HPDE6-E6E7 (cell line): ENCODE results near the gene APBB1IP.
"Not testable (repeated sequence)": the region's sequence is repeated elsewhere in the genome, so short reads cannot be mapped to it uniquely, and the experiment has no call there.

Experiments used
- DNase-seq: peaks from one replicate; pipeline ENCODE4 v3.0.0; 2011; ENCODE audit warnings: missing footprints; ENCODE audit errors: extremely low spot score

APBB1IP gene, protein sequence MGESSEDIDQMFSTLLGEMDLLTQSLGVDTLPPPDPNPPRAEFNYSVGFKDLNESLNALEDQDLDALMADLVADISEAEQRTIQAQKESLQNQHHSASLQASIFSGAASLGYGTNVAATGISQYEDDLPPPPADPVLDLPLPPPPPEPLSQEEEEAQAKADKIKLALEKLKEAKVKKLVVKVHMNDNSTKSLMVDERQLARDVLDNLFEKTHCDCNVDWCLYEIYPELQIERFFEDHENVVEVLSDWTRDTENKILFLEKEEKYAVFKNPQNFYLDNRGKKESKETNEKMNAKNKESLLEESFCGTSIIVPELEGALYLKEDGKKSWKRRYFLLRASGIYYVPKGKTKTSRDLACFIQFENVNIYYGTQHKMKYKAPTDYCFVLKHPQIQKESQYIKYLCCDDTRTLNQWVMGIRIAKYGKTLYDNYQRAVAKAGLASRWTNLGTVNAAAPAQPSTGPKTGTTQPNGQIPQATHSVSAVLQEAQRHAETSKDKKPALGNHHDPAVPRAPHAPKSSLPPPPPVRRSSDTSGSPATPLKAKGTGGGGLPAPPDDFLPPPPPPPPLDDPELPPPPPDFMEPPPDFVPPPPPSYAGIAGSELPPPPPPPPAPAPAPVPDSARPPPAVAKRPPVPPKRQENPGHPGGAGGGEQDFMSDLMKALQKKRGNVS

DNA sequence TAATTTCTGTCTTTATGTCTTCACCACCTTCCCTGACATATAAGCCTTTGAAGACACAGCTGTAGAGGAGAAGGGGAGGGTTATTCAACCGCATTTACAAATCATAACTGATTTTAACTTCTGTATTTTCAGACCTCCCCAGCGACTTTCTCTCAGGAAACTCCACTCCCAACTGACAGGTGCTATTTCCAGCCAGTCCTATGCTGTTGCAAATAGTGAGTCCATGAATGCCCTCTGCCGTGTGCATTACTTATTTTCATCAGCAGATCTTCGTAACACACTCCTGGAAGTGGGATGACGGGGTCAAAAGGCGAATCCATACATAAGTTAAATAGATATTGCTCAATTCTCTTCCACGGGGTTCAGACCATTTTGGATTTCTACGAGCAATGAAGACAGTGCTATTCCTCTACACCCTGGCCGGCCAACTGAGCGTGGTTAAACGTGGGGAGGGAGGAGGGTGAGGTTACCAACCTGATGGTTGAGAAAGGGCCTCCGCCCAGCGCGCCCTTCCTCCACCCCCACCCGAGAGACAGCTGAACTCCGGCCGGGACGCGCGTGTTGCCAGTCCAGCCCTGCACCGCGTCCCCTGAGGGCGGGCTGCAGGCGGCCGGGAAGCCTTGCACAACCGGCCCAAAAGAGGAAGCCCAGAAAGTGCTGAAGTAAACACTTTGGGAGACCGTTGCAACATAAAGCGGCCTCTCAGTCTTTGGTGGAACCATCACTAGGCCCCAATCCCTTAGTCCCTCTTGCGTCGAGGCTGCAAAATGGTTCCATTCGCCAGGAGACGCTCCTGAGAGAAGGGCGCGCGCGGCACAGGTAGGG, at the start of gene APBB1IP:
Gene APBB1IP (plus strand): TSS at position 705 of the 825 bp plus-strand sequence. CDS start 53,986 bp downstream, outside the sequence.
- no peak for DNase-seq

DNA sequence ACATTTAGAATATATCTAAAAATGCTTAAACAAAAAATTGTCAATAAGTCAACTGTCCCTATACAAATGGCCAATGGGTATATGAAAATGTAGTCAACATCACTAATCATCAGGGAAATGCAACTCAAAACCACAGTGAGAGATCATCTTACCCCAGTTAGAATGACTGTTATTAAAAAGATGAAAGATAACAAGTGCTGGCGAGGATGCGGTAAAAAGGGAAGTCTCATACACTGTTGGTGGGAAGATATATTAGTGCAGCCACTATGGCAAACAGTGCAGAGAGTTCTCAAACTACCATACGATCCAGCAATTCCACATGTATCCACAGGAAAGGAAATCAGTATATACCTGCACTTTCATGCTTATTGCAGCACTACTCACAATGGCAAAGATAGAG, 48.6 kb upstream of the APBB1IP start:
- no peak for DNase-seq

DNA sequence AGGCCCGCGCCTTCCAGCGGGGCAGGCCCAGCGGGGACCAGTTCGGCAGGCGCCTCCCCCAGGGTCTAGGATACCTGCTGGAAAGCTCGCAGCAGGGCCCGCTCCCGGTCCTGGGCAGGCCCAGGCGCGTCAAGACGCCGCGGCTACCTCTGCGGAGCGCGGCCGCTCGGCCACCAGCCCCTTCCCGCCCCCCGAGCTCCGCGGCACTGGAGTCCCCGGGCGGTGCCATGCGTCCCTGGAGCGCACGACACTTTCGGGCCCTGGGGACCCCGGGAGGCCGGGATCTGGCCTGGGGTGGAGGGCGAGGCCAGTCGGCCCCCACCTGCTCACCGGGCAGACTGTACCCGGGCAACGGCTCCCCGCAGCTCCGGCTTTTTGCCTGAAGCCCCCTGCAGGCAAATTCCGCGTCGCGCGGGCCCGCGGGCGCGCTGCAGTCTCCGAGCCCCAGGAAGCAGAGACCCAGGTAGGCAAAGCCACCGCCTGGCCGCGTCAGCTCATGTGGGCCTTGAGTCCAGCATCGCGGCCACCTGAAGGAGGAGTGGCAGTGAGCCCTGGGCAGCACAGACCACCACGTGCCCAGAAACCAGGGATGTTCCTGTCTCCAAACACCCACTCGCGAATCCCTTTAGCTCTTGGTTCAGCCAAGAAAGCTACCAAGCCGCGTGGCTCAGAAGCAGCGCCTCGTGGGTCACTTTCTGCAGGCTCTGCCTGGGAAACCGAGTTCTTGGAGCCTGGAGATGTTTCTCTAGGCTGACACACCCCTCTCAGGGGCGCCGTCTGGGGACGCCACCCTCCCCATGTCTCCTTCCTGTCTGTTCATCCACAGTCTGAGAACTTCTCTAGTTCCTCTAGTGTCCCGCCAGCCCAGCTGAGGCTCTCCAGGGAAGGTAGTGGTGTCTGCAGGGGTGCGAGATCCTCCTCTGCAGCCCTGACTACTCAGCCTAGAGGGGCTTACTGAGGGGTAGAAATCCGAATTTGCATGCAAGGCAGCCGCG, 46.1 kb upstream of the APBB1IP start:
- DNase-seq: no peak

DNA sequence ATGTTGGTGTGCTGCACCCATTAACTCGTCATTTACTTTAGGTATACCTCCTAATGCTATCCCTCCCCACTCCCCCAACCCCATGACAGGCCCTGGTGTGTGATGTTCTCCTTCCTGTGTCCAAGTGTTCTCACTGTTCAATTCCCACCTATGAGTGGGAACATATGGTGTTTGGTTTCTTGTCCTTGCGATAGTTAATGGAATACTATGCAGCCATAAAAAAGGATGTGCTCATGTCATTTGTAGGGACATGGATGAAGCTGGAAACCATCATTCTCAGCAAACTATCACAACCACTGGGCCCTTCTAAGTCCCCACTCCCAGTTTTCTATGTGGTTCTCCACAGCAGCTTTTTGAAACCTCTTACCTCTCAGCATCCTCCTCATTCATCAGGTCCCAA, 39.8 kb upstream of the APBB1IP start:
- not testable (repeated sequence) for DNase-seq

DNA sequence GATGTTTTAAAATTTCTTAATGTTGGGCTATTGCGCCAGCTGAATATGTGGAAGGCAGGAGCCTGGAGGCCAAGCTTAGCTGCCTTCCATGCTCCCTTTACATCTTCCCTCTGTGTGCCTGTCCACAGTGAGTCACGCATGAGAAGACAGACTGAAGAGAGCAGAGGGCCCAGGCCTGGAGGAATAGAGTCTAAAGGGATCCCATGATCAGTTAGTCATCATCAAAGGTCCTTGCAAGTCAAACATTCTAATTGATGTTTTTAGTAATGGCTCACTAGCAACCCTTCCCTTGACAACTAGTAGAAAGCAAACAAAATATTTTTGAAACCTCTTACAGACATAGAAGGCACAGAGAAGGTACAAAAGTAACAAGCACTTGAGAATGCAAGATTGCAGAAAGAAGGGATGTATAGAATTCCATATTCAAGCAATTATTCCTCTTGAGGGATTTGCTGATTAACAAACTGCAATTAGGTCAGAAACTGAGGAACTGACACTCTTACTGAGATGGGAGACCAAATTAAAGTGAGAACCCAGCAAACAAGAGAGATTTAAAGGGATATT, 30.7 kb upstream of the APBB1IP start:
- DNase-seq: no peak

DNA sequence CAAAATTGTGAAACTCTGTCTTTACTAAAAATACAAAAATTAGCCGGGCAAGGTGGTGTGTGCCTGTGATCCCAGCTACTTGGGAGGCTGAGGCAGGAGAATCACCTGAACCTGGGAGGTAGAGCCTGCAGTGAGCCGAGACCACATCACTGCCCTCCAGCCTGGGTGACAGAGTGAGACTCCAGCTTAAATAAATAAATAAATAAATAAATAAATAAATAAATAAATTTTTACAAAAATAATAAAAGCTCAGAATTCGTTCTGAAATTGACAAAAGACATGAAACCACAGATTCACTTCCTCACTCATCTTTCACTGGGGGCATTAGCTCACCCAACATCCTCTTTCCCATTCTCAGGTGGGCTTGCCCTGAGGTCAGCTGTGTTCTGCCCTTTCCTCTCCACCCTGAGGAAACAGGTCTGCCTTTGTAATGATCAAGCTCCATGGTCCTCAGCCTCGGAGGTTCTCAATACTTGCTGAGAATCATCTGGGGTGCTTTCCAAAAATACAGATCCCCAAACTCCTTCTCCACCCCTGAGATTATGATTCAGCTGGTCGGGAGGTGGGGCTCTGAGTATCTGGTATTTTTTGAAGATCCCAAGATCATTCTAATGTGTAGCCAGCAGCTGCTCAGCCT, 29.2 kb upstream of the APBB1IP start:
- no peak for DNase-seq

DNA sequence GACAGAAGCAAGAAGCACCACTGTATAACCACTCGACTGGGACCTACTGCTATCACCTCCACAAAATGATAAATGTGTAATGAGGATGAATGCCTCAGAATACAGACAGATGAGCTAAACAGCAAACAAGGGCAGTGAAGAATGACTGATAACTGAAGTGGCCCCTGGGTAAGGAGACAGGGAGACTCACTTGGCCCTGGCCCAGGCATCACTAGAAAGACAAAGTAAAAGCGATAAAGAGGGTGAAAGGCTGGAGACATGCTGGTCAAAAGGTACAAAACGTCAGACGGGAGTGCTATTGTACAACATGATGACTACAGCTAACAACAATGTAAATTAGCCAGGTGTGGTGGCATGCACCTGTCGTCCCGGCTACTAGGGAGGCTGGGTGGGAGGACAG, 27.8 kb upstream of the APBB1IP start:
- DNase-seq: no peak

DNA sequence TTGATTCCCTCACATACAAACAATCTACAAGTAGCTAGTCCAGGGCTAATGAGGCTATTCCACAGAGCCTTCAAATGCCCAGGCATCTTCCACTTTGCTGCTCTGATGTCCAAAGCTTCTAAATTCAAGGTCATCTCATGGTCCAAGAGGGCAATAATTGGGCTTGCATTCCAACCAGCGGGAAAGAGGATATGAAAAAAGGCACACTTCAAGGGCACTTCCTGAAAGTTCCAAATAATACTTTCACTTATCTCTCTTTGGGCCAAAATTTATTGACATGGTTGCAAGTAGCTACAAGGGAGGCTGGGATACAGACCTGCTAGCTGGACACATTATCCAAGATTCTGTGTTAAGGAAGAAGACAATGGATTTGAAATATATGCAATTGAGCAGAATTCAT, 25.2 kb upstream of the APBB1IP start:
- no peak for DNase-seq

DNA sequence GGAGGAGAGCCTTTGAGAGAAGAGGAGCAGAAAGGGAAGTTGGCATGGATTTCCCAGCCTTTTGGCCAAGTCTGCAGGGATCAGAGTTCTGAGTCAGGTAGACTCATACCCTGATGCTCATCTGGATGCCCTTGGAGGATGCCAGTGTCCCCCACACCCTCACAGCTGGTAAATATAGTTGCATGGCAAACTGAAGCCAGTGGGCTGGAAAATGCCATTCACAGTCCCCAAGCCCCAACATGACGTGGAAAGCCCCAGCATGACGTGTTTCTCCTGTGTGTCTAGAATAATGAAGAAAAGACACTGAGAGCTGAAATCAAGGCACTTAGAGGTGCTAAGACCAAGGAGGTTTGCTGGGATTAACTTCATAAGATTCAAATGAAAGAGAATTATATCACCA, 24.8 kb upstream of the APBB1IP start:
- no peak for DNase-seq

DNA sequence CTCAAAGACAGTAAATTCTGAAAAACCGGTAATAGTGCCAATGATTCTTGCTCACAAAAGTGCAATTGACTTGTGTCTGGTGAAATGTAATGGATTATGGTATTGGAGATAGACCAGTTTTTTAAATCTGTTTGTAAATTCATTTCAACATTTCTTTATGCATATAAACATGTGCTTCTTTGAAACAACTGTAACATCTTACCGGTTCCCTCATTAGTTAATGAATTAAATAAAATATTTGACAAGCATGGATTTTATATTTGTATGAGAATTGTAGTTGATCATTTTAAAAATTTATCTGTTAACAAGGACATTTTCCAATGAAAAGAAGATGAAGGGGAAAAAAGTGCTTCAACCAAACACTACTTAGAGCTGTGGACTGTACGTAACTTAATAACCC, 21.0 kb upstream of the APBB1IP start:
- no peak for DNase-seq

DNA sequence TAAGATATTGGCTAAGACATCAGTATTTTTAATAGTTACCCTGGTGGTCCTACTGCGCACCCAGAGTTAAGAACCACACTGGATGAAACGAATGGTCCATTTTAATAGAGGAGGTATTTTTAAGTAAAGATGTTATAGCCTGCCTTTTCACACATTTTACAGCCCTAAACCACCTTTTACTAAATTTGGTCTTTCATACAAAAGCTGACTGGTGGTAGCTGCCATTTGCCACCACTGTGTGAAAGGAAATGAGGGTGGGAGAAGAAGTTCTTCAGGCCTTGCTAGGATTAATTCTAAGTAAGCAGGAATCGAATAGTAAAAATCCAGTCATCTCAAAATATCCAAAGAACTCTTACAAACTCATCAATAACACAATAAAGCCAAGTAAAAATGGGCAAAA, 15.2 kb upstream of the APBB1IP start:
- no peak for DNase-seq

DNA sequence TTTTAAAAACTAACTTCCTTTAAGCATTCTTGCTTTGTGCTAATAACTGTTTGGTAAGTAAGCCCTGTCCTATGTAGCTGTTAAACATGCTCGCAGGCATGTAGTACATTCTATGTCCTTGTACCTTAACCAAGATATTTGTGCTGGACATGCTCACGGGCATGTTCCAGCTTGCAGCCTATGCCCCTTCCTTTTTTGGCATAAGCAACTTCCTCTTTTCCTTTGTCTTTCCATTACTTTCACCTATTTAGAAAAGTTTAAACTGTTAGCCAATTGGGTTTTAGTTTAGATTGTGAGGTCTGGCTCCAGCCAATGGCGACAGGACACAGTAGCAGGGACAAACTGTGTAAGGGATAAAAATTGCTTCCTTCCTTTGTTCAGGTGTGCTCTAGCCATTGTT, 14.4 kb upstream of the APBB1IP start:
- DNase-seq: no peak

DNA sequence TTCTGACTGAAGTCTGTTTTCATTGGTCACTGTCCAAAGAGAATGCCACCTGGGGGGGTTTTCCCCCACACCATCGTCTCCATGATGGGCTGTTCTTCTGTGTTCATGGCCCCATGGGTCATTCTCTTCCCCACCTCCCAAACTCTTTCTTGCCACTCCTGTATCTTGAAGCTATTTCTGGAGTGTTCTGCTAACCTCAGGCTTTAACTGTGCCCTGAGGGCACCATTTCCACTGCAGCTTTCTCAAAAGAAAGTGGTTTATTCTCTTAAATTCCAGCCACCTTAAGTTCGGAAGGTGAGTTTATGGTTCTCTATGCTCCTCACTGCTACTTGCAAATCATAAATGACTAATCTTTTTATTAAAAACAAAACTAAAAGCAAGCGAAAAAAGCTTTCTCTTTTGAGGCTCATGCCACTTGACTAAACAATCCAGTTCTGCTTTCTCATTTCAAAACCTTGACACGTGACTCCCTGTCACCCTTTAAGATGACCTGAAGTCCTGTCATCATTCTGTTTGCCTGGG, 7.4 kb upstream of the APBB1IP start:
- no peak for DNase-seq

DNA sequence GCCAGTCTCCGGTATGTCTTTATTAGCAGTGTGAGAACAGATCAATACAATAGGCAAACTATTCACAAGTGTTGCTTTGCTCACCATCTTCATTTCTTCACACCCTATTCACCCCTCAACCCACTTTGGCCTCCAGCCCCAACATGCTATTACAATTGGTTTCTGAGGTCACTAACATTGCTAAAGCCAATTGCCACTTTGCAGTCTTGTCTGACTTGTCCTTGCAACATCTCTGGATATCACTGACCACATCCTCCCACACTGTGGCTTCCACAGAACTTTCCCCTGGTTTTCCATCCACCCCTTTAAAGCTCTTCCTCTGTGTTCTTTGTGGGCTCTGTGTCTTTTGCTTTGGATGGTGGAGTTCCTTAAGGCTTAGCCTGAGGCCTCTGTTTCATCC, 5.2 kb upstream of the APBB1IP start:
- DNase-seq: no peak

DNA sequence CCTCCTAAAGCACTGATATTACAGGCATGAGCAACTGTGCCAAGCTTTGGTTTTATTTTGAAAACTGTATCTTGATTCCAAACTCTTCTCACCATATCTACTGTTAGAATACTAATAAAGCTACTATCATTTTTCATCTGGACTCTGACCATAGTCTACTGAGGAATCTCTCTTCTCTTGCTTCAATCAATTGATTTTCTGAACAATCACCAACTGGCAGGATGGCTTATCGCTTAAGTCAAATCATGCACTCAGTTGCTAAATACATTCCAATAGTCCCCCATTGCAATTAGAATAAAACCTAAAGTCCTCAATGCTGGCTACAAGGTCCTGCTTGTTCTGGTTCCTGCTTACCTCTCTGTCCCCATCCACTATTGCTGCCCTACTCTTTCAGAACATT, 2.3 kb upstream of the APBB1IP start:
- no peak for DNase-seq

DNA sequence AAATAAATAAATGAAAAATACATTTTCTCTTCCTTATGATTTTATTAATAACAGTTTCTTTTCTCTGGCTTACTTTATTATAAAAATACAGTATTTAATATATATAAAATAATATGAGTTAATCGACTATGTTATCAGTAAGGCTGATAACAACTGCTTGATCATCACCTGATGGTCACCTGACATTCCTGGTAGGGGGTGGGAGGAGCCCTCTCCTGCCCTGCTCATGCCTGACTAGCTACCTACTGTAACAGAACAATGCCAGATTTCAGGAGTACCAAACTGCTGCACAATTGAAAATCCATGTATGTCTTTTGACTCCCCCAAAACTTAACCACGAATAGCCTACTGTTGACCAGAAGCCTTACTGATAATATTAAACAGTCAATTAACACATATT, 1.3 kb upstream of the APBB1IP start:
- DNase-seq: no peak

DNA sequence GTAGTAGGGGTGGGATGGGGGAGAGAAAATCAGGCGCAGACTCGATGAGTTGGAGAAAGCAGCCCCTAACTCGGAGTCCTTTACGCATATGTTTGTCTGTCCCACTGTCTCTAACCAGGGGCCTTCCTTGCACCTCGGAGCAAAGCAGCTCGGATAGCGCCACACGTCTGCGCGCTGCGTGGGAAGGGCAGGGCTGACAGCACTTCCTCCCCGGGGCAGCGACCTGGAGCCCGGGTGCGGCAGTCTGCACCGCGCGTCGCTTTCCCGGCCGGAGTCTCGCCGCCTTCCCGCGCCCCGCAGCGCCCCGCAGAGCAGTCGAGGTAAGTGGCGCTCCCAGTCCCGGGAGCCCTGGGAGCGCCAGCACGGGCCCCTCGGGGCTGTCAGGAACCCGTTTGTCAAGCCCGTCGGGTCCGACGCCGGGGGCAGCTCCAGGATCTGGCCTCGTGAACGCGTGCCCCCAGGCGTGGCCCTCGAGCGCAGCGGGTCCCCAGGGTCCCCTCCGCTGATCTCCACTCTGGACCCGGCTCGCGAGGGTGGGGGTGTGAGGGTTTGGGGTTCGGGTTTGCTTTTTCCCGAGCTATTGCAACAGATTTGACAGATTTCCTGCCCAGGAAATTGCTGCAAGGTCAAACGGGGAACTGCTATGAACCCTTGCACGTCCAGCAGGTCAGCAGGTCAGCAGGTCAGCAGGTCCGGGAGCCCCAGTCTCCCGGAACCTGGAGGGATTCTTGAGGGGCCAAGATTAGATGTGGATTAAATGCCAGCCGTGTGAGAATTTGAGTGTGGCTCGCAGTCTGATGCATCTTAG, 597 bp downstream of the APBB1IP start:
- DNase-seq: no peak

DNA sequence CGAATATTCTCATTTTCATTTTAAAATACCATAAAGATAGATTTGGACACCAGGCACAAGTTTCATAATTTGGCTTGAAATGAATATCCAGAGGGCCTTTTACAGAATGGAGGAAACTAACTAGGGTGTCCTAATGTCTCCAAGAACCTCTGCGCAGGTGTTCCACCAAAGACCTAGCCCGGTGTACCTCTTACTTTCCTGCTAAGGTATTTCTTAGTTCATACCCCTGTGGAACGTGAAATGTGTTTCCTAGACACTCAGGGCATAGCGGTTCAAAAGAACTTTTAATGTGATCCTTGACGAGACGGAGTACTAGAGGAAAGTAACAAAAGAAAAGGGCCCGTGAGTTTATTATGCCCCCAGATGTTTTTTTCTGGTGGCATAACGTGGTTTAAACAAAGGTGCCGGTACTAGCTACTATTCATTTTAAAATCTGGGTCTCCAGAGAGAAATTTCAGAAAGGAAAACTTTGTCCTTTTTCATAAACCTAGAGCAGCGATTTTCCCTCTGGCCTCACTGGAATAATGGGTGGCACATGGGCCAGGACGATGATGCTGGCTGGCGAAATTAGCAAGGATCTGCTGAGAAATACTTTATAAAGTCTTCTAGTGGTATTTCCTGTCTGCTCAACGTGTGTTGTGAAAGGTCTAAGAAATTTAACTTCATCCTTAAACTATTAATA, 1.4 kb downstream of the APBB1IP start:
- no peak for DNase-seq

DNA sequence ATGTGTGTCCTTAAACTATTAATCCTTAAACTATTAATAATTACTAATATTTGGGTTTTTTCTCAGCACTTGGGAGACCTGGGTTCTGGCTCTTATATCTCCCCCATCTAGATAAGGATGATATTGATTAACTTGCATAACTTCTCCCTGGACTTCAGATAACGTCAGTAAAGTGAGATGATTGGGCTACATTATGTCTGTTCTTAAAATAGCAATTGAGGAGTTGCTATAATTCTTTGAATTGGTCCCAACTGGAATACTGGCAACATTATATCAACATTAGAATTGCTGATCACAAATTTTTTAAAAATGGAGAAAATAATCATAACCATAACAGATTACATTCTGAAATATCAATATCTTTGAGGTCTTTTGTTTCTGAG, 1.9 kb downstream of the APBB1IP start:
- no peak for DNase-seq
